ENCODE data around the gene HMGN1.

- TF ChIP-seq CTCF (IDR thresholded peaks at IDR 0.05; ENCODE audit: low read depth, low read length, missing input control): no peak
- no peak for TF ChIP-seq EGR1 (IDR thresholded peaks at IDR 0.05; ENCODE audit: low read depth in 2 of 2)
- no peak for TF ChIP-seq REST (IDR thresholded peaks at IDR 0.05)
- TF ChIP-seq ATF3 (IDR thresholded peaks at IDR 0.05): no peak
- no peak for TF ChIP-seq MAX (IDR thresholded peaks at IDR 0.05)
- no peak for TF ChIP-seq TAF1 (conservative IDR thresholded peaks at IDR 0.05)
- no peak for TF ChIP-seq JUND (IDR thresholded peaks at IDR 0.05)
- TF ChIP-seq SP1 (IDR thresholded peaks at IDR 0.05): no peak
- no peak for TF ChIP-seq GABPA (IDR thresholded peaks at IDR 0.05 in 1 of 2, conservative IDR thresholded peaks at IDR 0.05 in 1 of 2)
- no peak for TF ChIP-seq FOXA1 (IDR thresholded peaks at IDR 0.05)
- TF ChIP-seq ZBTB33 (IDR thresholded peaks at IDR 0.05): no peak
- no peak for TF ChIP-seq YY1 (IDR thresholded peaks at IDR 0.05)
Observed at GRCh38 chr21:39321424-39321823, 27.5 kb downstream of the HMGN1 start.

All from liver (tissue), 3 donors.